SW 1271 (cell line): ENCODE results near the gene PIK3R5.

ENCODE experiments used
- DNase-seq, 2 experiments: peaks; one replicate each; lab custom pipeline; 2025; lab: John Stamatoyannopoulos, UW

The PIK3R5 gene

DNA sequence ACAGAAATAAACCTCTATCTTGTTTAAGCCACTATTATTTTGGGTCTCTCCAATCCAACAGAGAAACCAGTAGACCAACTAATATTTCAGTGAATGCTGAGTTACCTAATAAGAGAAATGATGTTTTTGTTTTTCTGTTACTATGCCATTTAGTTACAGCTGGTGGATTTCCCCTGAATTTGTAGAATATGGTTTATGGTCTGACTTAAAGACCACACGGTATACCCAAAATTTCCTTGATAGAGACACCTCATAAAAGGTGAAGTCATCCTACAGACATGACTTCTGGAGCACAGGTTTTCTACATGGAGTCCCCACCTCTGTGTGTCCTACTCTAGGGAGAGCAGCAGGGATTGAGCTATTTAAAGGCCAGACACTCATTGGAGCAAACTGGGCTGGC, 13.3 kb downstream of the PIK3R5 start:
- DNase-seq = no peak

DNA sequence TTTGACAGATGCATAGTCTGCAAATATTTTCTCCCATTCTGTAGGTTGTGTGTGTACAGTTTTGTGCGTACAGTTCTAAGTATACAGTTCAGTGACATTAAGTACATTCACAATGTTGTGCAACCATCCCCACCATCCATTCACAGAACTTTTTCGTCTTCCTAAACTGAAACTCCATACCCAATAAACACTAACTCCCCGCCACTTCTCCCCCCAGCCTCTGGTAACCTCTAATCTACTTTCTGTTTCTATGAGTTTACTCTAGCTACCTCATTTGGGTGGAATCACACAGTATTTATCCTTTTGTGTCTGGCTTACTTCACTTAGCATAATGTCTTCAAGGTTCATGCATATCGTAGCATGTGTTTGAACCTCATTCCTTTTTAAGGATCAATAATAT, 14.3 kb downstream of the PIK3R5 start:
- no peak for DNase-seq

DNA sequence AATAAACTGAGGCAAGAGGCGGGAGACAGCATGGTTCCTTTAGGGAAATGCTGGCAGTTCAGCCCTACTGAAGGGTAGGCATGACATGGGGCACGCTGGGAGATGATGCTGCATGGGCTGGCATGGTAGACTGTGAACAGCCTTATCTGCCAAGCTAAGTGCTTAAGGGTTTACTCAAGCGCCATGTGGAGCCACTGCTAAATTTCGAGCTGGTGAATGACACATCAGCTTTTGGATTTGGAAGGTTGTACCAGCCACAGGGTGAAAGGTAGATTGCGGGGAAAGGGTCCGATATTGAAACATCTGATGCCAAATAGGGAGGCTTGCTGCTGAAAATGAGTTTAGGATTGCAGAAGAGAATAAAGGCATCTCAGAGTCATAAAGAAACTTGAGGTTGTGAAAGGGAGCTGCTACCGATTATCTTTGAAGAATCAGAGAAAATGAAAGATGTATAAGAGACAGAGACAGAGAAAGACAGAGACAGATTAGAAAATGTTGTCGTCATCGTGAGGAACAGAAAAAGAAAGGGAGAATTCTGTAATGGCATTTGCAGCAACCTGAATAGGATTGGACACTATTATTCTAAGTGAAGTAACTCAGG, 16.3 kb downstream of the PIK3R5 start:
- DNase-seq = no peak

DNA sequence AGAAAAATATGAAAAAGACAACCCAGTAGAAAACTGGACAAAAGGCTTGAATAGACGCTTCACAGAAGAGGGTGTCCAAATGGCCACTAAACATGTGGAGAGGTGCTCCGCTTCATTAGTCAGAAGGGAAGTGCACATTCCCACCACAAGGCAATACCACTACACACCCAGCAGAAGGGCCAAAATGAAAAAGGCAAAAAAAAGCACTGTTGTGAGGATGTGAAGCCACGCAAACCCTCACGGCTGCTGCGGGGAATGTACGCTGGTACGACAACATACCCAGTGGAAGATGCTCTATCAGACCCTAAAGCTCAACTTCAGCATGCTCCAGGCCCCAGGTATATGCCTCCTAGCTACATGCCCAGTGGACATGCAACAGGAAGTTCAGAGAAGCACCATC, 17.0 kb downstream of the PIK3R5 start:
- no peak for DNase-seq

DNA sequence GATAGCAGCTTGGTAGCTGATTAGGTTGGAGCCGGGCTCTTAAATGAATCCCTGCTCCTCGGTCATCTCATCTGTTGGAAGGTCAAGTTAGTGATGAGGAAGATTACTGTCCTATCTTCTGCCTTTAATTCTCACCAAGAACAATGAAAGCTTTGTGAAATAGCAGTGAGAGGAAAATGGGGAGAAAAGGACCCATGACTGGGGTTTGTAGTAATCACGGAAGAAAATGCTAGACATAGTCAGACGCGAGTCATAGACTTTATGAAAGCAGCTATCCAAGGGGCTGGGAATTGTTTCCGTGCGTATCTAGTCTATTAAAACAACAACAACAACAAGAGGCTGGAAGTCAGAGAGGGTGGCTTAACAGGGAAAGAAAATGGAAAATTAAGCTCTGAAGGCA, 18.3 kb downstream of the PIK3R5 start:
- DNase-seq = no peak

DNA sequence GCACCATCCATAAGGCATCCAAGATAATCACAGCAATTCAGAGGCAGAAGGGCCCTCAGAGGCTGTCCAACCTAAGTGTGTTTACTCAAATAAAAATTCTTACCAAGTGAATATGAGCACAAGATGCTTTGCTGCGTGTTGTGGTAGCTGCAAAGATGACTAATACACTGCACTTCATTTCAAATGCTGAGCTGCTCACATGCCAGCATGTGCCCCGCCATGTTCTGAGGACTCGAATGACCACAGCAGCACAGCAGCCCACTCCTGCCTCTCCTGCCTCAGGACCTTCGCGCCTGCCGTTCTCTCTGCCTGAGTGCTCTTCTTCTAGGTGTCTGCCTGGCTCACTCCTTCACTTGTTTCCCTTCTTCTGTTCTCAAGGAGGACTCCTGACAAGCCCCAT, 19.0 kb downstream of the PIK3R5 start:
- DNase-seq = no peak

DNA sequence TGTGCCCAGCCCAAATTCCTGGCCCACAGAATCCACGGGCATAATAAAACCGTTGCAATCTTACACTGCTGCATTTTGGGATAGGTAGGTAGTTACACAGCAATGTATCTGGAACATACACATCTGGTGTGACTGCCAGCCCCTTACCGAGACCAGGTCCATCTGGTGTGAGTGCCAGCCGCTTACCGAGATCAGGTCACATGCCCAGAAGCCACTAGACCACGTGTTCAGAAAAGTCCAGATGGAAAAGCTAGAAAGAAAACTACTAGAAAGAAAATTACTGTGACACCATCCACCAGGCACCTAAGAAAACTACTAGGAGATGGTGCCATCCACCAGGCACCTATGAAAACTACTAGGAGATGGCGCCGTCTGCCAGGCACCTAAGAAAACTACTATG, 19.4 kb downstream of the PIK3R5 start:
- no peak for DNase-seq

DNA sequence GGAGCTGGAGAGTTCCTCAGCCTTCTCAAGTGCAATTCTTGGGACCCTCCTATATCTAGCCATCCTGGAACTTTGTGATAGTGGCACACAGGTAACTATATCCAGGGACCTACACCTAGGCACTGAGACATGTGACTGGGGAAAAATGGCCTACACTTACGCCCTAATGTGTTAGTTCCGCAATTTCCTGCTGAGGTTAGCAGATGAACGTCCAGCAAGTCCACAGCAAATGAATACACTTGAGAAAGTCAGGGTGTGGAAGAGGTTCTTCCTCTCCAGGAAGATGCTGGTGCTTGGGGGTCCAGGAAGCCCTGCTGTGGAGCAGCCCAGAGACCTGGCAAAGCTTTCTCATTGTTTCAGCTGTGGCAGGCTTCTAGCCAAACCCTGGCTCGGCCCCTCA, 20.8 kb downstream of the PIK3R5 start:
- no peak for DNase-seq

DNA sequence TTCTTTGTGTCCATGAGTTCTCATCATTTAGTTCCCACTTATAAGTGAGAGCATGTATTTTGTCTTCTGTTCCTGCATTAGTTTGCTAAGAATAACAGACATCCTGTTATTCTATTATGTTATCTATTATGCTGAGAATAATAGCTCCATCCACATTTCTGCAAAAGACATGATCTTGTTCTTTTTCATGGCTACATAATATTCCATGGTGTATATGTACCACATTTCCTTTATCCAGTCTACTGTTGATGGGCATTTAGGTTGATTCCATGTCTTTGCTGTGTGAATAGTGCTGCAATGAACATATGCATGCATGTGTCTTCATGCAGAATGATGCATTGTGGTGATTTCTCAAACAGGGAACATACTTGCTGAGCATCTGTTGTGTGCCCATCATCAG, 21.4 kb downstream of the PIK3R5 start:
- no peak for DNase-seq

DNA sequence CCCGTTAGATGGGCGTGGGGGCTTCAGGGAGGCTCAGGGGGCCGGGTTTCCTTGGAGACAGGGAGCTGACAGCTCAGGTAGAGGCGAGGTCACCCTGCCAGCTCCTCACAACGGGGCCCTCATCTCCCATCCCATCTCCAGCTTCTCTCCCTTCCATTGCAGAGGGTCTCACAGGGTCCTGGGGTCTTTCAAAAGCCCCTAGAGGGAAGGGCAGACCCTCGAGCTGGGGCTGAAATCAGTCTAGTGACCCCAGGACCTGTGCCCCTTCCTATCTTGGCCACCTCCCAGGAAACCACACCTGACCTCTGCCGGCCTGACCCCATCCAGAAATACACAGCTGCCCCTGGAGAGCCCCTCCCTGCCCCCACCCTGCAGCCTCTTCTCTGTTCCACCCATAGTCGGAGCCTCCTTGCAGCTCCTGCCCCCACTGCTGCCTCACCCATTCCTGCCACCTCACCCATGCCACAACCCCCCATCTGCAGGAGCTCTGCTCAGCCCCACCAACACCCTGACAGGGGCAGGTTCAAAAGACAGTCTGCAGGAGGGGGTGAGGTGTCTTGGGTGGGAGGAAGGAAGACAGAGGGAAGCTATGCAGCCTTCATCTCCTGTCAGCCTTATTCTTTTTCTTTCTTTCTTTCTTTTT, 23.4 kb downstream of the PIK3R5 start:
- no peak for DNase-seq

DNA sequence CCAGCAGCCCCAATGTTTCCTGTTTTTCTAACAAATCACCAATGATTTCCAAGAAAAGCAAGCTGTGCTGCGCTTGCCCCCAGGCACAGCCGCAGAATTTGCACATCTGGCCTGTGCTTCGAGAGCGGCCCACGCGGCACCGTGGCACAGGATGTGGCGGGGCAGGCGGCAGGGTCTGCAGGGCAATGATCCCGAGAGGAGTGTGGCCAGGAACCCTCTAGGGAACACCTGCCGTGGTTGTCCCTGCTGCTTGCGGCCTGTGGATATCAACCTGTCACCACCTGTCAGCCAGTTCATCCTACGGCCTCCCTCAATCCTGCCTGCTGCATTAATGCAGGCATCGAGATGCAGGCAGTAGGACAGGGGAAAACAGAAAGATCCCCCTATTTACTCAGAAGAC, 24.0 kb downstream of the PIK3R5 start:
- no peak for DNase-seq

DNA sequence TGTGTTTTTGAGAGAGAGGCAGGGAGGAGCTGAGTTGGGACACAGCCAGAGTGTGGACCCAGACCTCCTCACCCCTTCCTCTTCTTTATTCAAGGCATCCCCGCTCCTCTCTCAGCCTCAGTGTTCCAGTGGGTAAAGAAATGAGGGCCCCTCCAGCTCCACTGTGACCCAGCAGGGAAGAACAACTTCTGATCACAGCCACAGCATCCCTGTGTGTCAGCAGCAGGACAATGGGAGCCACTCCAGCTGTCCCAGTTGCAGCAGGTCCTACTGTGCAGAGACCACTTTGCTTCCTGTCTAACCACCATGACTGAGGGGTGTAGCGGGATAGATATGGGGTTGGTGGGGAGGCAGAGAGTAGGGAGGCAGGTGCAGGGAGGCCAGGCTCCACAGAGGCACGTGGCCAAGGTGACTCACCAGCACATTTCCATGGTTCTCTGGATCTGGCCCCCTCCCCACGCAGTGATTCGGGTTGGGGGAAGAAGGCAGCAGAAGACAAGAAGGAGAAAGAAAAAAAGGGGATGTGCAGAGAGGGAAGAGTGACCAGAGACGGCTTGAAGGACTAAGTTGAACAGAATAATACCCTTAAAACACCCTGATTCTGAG, 24.5 kb downstream of the PIK3R5 start:
- no peak for DNase-seq

DNA sequence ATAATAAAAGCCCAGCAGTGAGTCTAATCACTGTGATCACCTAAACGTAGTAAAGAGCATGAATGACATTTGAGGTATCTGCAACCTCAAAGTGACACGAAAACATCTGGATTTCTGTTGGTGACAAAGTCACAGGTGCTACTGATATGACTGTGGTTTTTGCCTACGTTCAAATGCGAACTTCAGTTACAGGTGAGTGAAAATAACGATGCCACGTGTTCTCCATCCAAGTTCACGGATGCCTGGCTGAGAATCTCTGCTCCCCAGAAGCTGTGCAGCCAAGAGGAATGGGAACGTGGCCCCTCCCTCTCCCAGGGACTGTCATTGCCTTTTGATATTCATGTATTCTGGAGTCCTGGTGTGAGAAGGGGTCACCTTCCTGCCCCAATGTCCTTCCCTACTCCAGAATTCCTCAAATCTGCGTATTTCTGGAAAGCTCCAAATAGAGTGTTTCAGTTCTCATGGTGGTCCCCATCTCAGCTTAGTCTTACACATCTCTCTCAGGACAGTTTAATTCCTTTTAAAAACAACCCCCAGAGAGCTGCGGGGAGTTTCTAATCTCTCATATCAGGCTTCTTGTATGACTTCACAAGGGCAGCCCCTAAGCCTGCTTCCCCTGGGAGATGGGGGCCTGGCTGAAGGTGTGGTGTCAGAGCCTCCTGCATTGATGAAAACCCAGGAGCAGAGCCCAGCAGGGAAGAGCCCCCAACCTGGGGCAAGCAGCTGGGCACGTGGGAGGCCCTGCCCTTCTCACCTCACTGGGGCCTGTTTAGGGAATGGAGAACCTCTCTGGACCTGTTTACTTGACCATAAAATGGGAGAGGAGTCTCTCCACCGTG, 25.8 kb downstream of the PIK3R5 start:
- no peak for DNase-seq

DNA sequence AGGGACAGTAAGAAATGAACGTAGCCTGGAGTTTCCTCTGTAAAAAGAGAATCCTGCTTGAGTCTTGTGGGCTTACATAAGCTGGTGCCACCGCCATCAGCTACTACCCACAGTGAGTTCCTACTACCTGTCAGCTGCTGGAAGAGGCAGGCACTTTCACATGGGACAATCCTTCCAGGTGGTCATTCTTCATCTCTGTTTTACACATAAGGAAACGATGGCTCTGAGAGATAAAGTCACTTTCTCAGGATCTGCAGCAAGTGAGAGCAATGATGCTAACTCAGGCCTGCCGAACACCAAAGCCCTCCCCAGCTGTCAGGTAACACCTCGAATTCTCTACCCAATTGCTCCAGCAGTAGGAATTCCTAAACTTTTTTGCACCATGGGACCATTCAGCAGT, 26.6 kb downstream of the PIK3R5 start:
- no peak for DNase-seq

DNA sequence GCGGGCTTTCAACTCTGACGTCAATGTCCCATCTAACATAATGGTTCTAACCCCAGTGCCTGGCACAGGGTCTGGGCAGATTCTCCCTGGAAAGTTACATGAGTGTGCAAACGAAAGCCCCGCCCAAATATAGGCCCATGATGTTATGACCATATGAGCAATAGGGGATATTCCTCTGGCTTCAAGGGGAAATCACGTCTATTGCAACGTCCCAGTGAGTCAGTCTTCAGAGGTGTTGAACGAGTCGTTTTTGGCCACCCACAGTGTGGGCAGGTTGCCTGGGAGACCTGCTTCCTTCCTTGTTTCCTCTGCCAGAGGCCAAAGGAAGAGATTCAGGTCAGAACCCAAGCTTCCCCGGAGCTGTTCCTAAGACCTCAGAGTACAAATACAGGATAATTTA, 30.3 kb downstream of the PIK3R5 start:
- DNase-seq = no peak

DNA sequence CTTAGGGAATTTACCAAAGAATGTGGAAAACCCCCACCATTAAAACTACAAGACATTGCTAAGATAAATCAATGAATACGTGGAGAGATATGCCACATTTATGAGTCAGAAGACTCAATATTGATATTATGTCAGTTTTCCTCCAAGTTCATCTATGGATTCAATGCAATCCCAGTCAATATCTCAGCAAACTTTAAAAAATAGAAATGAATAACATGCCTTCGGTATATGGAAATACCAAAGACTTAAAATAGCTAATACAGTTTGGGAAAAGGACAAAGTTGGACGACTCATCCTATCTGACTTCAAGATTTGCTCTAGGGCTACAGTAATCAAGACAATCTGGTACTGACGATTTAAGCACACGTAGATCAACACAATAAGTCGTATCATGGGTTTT, 31.2 kb downstream of the PIK3R5 start:
- DNase-seq = no peak

DNA sequence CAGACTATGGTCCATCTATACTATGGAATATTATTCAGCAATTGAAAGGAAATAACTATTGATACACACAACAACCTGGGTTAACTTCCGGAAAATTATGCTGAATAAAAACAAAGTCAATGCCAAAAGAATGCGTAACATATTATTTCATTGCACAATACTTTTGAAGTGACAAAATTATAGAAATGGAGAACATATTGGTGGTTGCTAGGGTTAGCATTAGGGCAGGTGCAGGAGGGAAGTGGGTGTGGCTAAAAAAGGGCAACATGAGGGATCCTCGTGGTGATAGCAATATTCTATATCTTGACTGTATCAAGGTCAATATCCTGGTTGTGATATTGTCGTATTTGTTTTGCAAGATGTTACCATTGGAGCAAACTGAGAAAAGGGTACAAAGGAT, 34.9 kb downstream of the PIK3R5 start:
- DNase-seq = no peak

DNA sequence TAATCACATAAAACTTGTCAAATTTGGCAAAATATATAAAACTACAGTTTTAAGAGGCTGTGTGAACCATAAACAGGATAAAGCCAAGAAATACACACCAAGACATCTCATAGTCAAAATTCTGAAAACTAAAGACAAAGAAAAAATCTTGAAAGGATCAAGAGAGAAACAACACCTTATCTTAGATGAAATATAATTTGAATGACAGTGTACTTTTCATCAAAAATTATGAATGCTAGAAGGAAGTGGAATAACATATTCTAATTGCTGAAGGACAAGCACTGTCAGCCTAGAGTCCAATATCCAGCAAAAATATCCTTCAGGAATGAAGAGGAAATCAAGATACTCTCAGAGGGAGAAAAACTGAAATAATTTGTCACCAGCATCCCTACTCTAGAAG, 37.2 kb downstream of the PIK3R5 start:
- DNase-seq = no peak

DNA sequence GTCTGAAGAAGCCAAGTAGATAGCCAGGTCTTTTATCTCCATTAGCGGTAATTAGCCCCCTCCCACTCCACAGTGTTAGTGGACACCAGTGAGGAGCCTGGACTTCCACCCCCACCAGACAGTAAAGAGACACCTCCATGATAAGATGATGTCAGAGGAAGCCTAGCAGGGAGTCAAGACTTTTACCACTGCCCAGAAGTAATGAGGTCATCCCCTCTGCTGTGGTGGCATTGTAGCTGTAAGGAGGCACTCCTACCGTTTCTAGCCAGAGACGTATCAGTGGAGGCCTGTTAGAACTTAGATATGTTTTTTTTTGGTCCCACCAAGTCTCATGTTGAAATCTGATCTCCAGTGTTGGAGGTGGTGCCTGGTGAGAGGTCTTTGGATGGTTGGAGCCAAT, 38.1 kb downstream of the PIK3R5 start:
- DNase-seq = no peak

DNA sequence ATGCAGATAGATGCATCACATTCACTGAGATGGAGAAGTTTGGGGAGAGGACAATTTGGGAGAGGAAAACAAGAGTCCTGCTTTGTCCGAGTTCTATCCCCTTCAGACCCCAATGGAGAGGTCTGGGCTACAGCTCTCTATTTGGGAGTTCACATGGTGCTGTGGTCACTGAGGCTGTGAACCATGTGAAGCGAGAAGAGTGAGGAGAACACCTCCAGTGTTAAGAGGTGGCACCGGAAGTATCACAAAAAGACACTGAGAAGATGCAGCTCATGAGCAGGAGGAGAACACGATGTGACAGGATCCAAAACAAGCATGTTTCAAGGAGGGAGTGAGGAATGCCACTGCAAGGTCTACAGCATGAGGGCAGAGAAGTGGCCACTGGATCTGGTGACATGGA, 39.7 kb downstream of the PIK3R5 start:
- no peak for DNase-seq

DNA sequence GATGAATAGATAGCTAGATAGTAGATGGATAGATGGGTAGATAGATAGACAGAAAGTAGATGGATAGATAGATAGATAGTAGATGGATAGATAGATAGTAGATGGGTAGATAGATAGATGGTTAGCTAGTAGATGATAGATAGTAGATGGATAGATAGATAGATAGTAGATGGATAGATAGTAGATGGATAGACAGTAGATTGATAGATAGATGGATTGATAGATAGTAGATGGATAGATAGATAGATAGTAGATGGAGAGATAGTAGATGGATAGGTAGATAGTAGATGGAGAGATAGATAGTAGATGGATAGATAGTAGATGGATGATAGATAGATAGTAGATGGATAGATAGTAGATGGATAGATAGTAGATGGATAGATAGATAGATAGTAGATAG, 40.4 kb downstream of the PIK3R5 start:
- DNase-seq = no peak

DNA sequence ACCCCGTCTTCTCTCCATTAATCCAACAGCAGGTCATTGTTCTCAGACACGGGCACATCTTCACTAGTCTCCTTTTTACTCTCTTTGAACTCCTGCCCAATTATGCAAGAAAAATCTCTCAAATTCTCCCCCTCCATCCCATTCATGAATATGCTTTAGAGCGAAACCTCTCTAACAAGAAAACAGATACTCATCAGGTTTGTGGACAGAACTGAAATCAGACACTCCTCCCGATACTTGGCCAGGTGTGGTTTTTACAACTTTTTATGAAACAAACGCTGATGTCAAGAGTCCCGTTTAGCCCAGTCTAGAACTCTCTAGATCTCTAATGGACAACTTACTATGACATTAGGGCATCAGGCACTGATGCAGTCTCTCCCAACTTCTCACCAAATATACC, 40.9 kb downstream of the PIK3R5 start:
- no peak for DNase-seq

DNA sequence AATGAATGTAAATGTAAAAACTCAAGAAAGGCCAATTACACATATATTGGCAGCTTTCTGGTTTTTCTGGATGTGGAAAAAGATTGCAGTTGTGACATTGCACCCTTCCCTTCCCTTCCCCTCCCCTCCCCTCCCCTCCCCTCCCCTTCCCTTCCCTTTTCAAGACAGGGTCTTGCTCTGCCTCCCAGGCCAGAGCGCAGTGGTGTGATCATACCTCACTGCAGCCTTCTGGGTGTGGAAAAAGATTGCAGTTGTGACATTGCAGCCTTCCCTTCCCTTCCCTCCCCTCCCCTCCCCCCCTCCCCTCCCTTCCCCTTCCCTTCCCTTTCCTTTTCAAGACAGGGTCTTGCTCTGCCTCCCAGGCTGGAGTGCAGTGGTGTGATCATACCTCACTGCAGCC, 41.7 kb downstream of the PIK3R5 start:
- DNase-seq = no peak
